IPS-15b (cell line): ENCODE results near the gene GASK1A.

Experiments
- H3K27me3 ChIP-seq: one replicate; pipeline ENCODE4 v1.6.1; 2013; ENCODE audit warnings: low read length; ENCODE audit not compliant: control insufficient read depth, insufficient read depth
- H3K36me3 ChIP-seq: one replicate; pipeline ENCODE4 v1.6.1; 2013; ENCODE audit warnings: low read length; ENCODE audit not compliant: control insufficient read depth, insufficient read depth
- H3K4me1 ChIP-seq: one replicate; pipeline ENCODE4 v1.6.1; 2013; ENCODE audit warnings: mild to moderate bottlenecking, low read length; ENCODE audit not compliant: control insufficient read depth, insufficient read depth
- H3K4me3 ChIP-seq: one replicate; pipeline ENCODE4 v1.5.1; 2013; ENCODE audit warnings: low read depth, low read length
- H3K9ac ChIP-seq: one replicate; pipeline ENCODE4 v1.6.1; 2013; ENCODE audit warnings: low read depth, mild to moderate bottlenecking, low read length
- H3K9me3 ChIP-seq: one replicate; pipeline ENCODE4 v1.6.1; 2013; ENCODE audit warnings: mild to moderate bottlenecking, low read length; ENCODE audit not compliant: control insufficient read depth, insufficient read depth

GASK1A gene

GRCh38 chr3:43098761-43099160 lies 119.7 kb downstream of the GASK1A start:
- H3K9me3 ChIP-seq, result no peaks in the 10 kb centered on the region
- no peaks in the 10 kb centered on the region for H3K27me3 ChIP-seq
- no peak overlapping the region for H3K9ac ChIP-seq
- H3K4me1 ChIP-seq, result no peaks in the 10 kb centered on the region
- no peaks in the 10 kb centered on the region for H3K36me3 ChIP-seq
- H3K4me3 ChIP-seq, result no peak overlapping the region

- Histone ChIP-seq H3K36me3 (no peaks in the 10 kb centered on the region), H3K9ac (no peak overlapping the region)
Observed at GRCh38 chr3:43102773-43103480, 123.8 kb downstream of the GASK1A start.

GRCh38 chr3:43104039-43104438 lies 124.9 kb downstream of the GASK1A start:
- Histone ChIP-seq H3K27me3 (peaks cover 18% of the 10 kb centered on the region), H3K4me1 (peaks cover 2% of the 10 kb centered on the region), H3K36me3 (no peaks in the 10 kb centered on the region), H3K4me3 (no peak overlapping the region), H3K9ac (no peak overlapping the region), H3K9me3 (no peaks in the 10 kb centered on the region)

More at GRCh38 chr3:43102773-43103480, 123.8 kb downstream of the GASK1A start:
- Histone ChIP-seq H3K27me3 (peaks cover 18% of the 10 kb centered on the region), H3K4me3 (no peak overlapping the region), H3K9me3 (no peaks in the 10 kb centered on the region), H3K4me1 (peaks cover 2% of the 10 kb centered on the region)

GRCh38 chr3:43104660-43105595 lies 125.8 kb downstream of the GASK1A start:
- Histone ChIP-seq H3K36me3 (no peaks in the 10 kb centered on the region), H3K27me3 (peaks cover 18% of the 10 kb centered on the region), H3K4me3 (peak overlapping the region; percentile 63), H3K9me3 (no peaks in the 10 kb centered on the region), H3K4me1 (peaks cover 2% of the 10 kb centered on the region), H3K9ac (no peak overlapping the region)

GRCh38 chr3:43105596-43106292 lies 126.6 kb downstream of the GASK1A start, which contains the start of gene POMGNT2:
Gene POMGNT2, minus strand, starts transcription at chr3:43106079. Its CDS starts 24,648 bp downstream, at chr3:43081431.
- H3K27me3 ChIP-seq, result peaks cover 18% of the 10 kb centered on the region
- H3K9ac ChIP-seq, result no peak within 1 kb of the TSS
- H3K9me3 ChIP-seq, result no peaks in the 10 kb centered on the region
- peak within 1 kb of the TSS; percentile 63 for H3K4me3 ChIP-seq
- H3K36me3 ChIP-seq, result no peaks in the 10 kb centered on the region
- H3K4me1 ChIP-seq, result peaks cover 2% of the 10 kb centered on the region

GRCh38 chr3:43106293-43106628 lies 127.2 kb downstream of the GASK1A start:
- H3K9me3 ChIP-seq, result no peaks in the 10 kb centered on the region
- peaks cover 2% of the 10 kb centered on the region for H3K4me1 ChIP-seq
- no peak overlapping the region for H3K9ac ChIP-seq
- H3K27me3 ChIP-seq, result peaks cover 18% of the 10 kb centered on the region
- peak overlapping the region; percentile 63 for H3K4me3 ChIP-seq
- no peaks in the 10 kb centered on the region for H3K36me3 ChIP-seq
